HEK293 (cell line): Measurements from ENCODE around the gene LCNL1.

Experiments used
- CTCF ChIA-PET: fragments of 350-600 bp; formaldehyde crosslinking; extraction: SDS; loops from one replicate; lab custom pipeline; 2021; ENCODE audit warnings: antibody characterized with exemption; lab: Yijun Ruan, JAX
- POLR2A ChIA-PET: fragments of 300-600 bp; formaldehyde crosslinking; extraction: SDS; loops from one replicate; lab custom pipeline; 2020; ENCODE audit warnings: antibody characterized with exemption, inconsistent platforms; lab: Yijun Ruan, JAX
- H3K27ac ChIP-seq: fragments of 200-500 bp; sonication (Bioruptor generic); 2 replicates; pipeline ENCODE4 v1.5.1; 2014; ENCODE audit warnings: low read depth, low read length, control low read depth, inconsistent platforms; ENCODE audit errors: extremely low read depth
- H3K36me3 ChIP-seq, 2 experiments: fragments of 200-500 bp in 1 of 2; sonication (Bioruptor generic) in 1 of 2; 1 replicate in 1 of 2; 2 replicates in 1 of 2; pipeline ENCODE4 v1.5.1; 2014 to 2017; ENCODE audit warnings: inconsistent platforms in 2 of 2, low read length in 2 of 2; ENCODE audit not compliant: control insufficient read depth in 2 of 2, insufficient read depth in 1 of 2
- H3K4me1 ChIP-seq: fragments of 200-500 bp; sonication (Bioruptor generic); 2 replicates; pipeline ENCODE4 v1.5.1; 2014; ENCODE audit warnings: mild to moderate bottlenecking, low read length, inconsistent platforms; ENCODE audit not compliant: control insufficient read depth, insufficient read depth
- H3K4me3 ChIP-seq: 2 replicates; pipeline ENCODE4 v1.5.1; 2011; ENCODE audit warnings: low read depth, mild to moderate bottlenecking, control low read depth, low read length, moderate library complexity
- H3K9me3 ChIP-seq: fragments of 200-500 bp; sonication (Bioruptor generic); 2 replicates; pipeline ENCODE4 v1.5.1; 2014; ENCODE audit warnings: low read depth, low read length, inconsistent platforms; ENCODE audit not compliant: control insufficient read depth, insufficient read depth
- BCL11A ChIP-seq: fragments of 450-650 bp; formaldehyde crosslinking; IDR thresholded peaks from 2 replicates; pipeline ENCODE4 v1.5.1; 2016; ENCODE audit warnings: low read depth, missing biosample characterization, missing genetic modification characterization
- BCL11B ChIP-seq: fragments of 450-650 bp; formaldehyde crosslinking; IDR thresholded peaks from 2 replicates; pipeline ENCODE4 v1.5.1; 2016; ENCODE audit warnings: low read depth, missing biosample characterization, missing genetic modification characterization
- EGR2 ChIP-seq: fragments of 450-650 bp; formaldehyde crosslinking; IDR thresholded peaks from 2 replicates; pipeline ENCODE4 v1.5.1; 2016; ENCODE audit warnings: low read depth, missing biosample characterization, missing genetic modification characterization
- GLIS1 ChIP-seq: fragments of 450-650 bp; formaldehyde crosslinking; IDR thresholded peaks from 2 replicates; pipeline ENCODE4 v1.5.1; 2016; ENCODE audit warnings: missing biosample characterization, missing genetic modification characterization
- GLIS2 ChIP-seq: fragments of 450-650 bp; formaldehyde crosslinking; IDR thresholded peaks from 2 replicates; pipeline ENCODE4 v1.5.1; 2016; ENCODE audit warnings: missing biosample characterization, missing genetic modification characterization
- RBAK ChIP-seq: fragments of 450-650 bp; formaldehyde crosslinking; IDR thresholded peaks from 2 replicates; pipeline ENCODE4 v1.5.1; 2016; ENCODE audit warnings: missing biosample characterization, missing genetic modification characterization
- SCRT2 ChIP-seq: fragments of 450-650 bp; formaldehyde crosslinking; IDR thresholded peaks from 2 replicates; pipeline ENCODE4 v1.5.1; 2016; ENCODE audit warnings: missing biosample characterization, missing genetic modification characterization
- ZBTB8A ChIP-seq: fragments of 450-650 bp; formaldehyde crosslinking; IDR thresholded peaks from 2 replicates; pipeline ENCODE4 v1.5.1; 2016; ENCODE audit warnings: missing biosample characterization, missing genetic modification characterization
- ZFHX2 ChIP-seq: fragments of 450-650 bp; formaldehyde crosslinking; conservative IDR thresholded peaks from 2 replicates; pipeline ENCODE4 v1.5.1; 2016; ENCODE audit warnings: missing biosample characterization, missing genetic modification characterization
- ZIC2 ChIP-seq: fragments of 450-650 bp; formaldehyde crosslinking; IDR thresholded peaks from 2 replicates; pipeline ENCODE4 v1.5.1; 2016; ENCODE audit warnings: missing biosample characterization, missing genetic modification characterization
- ZNF121 ChIP-seq: fragments of 450-650 bp; formaldehyde crosslinking; IDR thresholded peaks from 2 replicates; pipeline ENCODE4 v1.5.1; 2016; ENCODE audit warnings: missing biosample characterization, missing genetic modification characterization
- ZNF140 ChIP-seq: fragments of 450-650 bp; formaldehyde crosslinking; IDR thresholded peaks from 2 replicates; pipeline ENCODE4 v1.5.1; 2016; ENCODE audit warnings: missing biosample characterization, missing genetic modification characterization
- ZNF302 ChIP-seq: fragments of 450-650 bp; formaldehyde crosslinking; IDR thresholded peaks from 2 replicates; pipeline ENCODE4 v1.5.1; 2016; ENCODE audit warnings: missing biosample characterization, missing genetic modification characterization, low read depth
- ZNF366 ChIP-seq: fragments of 450-650 bp; formaldehyde crosslinking; conservative IDR thresholded peaks from 2 replicates; pipeline ENCODE4 v1.5.1; 2016; ENCODE audit warnings: missing biosample characterization, missing genetic modification characterization
- ZNF391 ChIP-seq: fragments of 450-650 bp; formaldehyde crosslinking; IDR thresholded peaks from 2 replicates; pipeline ENCODE4 v1.5.1; 2016; ENCODE audit warnings: low read depth, missing biosample characterization, missing genetic modification characterization, borderline replicate concordance
- ZNF510 ChIP-seq: fragments of 450-650 bp; formaldehyde crosslinking; IDR thresholded peaks from 2 replicates; pipeline ENCODE4 v1.5.1; 2018; ENCODE audit warnings: mild to moderate bottlenecking, missing genetic modification characterization, missing biosample characterization; ENCODE audit not compliant: insufficient replicate concordance
- ZNF521 ChIP-seq: fragments of 450-650 bp; formaldehyde crosslinking; IDR thresholded peaks from 2 replicates; pipeline ENCODE4 v1.5.1; 2017; ENCODE audit warnings: missing biosample characterization, mild to moderate bottlenecking, missing genetic modification characterization
- ZNF561 ChIP-seq: fragments of 450-650 bp; IDR thresholded peaks from 2 replicates; pipeline ENCODE4 v1.5.1; 2018; ENCODE audit warnings: missing biosample characterization, missing genetic modification characterization, borderline replicate concordance
- ZNF777 ChIP-seq: fragments of 450-650 bp; formaldehyde crosslinking; IDR thresholded peaks from 2 replicates; pipeline ENCODE4 v1.5.1; 2017; ENCODE audit warnings: missing biosample characterization, missing genetic modification characterization, borderline replicate concordance
- ZNF785 ChIP-seq: fragments of 450-650 bp; formaldehyde crosslinking; IDR thresholded peaks from 2 replicates; pipeline ENCODE4 v1.5.1; 2016; ENCODE audit warnings: missing biosample characterization, missing genetic modification characterization
- TF ChIP-seq, protein P1 (sequence below): fragments of 450-650 bp; formaldehyde crosslinking; IDR thresholded peaks from 2 replicates; pipeline ENCODE4 v1.5.1; 2016; ENCODE audit warnings: missing biosample characterization, missing genetic modification characterization
- TF ChIP-seq, protein P2 (sequence below): fragments of 450-650 bp; formaldehyde crosslinking; IDR thresholded peaks from 2 replicates; pipeline ENCODE4 v1.5.1; 2016; ENCODE audit warnings: missing biosample characterization, missing genetic modification characterization
- TF ChIP-seq, protein P3 (sequence below): fragments of 450-650 bp; formaldehyde crosslinking; IDR thresholded peaks from 2 replicates; pipeline ENCODE4 v1.5.1; 2017; ENCODE audit warnings: missing biosample characterization, mild to moderate bottlenecking, missing genetic modification characterization, moderate library complexity

Gene LCNL1

DNA sequence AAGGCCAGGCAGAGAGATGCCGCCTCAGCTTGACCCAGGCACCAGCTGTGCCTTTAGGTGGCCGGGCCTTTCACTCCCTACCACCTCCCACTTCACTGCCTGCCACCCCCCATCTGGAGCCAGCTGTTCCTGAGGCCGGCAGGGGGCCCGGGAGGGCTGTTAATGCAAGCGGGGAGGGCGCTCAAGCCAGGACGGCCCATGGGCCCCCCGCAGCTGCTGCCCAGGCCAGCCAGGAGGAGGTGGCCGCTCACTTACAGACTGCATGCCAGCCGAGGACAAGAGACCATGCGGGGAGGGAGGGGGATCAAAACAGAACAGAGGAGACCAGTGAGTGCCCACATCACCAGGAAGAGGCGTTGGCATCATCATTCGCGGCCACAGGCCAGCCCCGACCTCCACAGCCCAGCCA, 40.8 kb downstream of the LCNL1 start:
- H3K4me3 ChIP-seq = no peak overlapping the region
- H3K27ac ChIP-seq = no peak overlapping the region
- peaks cover 0 to 13% of the 10 kb centered on the region in 2 experiments; a peak in 1 of 3 replicates for H3K36me3 ChIP-seq
- peaks cover 2% of the 10 kb centered on the region; the same call in 1 of the 2 replicates for H3K4me1 ChIP-seq
- TF ChIP-seq ZNF521 (tag by site-specific recombination) (no peak), ZIC2 (tag by site-specific recombination) (peak; percentile 90), GLIS1 (peak; percentile 72)
- CTCF ChIA-PET = interaction anchor here (0.6 to 3.7 kb wide), 2 partner anchors 9 to 12 kb away, joined by 3 to 19 read pairs; no protein-coding TSS in a partner anchor
- no peaks in the 10 kb centered on the region for H3K9me3 ChIP-seq
- POLR2A ChIA-PET = interaction anchor here (1.1 kb wide), 1 partner anchor 184 kb away, joined by 3 read pairs; no protein-coding TSS in a partner anchor

DNA sequence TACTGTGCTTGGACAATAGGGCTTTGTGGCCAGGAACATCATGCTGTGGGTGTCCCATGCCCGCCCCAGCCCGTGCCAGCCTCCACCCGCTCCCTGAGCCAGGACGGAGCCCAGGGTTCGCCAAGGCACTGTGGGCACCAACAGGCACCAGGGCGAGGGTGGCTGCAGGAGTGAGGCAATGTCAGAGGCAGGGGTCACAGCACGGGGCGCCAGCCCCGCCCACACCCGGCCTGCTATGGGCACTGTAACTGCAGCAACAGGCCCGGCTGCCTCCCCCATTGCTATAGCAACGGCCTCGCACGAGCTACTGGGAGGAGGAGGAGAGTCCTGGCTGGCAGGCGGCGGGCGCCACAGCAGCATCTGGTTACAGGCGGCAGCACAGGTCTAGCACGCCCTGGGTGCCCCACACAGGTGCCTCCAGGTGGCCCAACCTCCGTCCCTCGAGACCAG, 42.7 kb downstream of the LCNL1 start:
- ChIA-PET POLR2A (interaction anchor here (1.0 to 1.9 kb wide), 3 partner anchors 9 to 61 kb away, joined by 4 to 6 read pairs (median 4); partner anchors contain the start of gene PAXX), CTCF (interaction anchor here (0.9 to 5.8 kb wide), 6 partner anchors 10 to 81 kb away, joined by 3 to 86 read pairs (median 13); partner anchors contain the start of genes FBXW5 and SAPCD2)
- H3K27ac ChIP-seq = no peak overlapping the region
- no peaks in the 10 kb centered on the region for H3K9me3 ChIP-seq
- no peak overlapping the region for H3K4me3 ChIP-seq
- peaks cover 0 to 8% of the 10 kb centered on the region in 2 experiments; a peak in 1 of 3 replicates for H3K36me3 ChIP-seq
- no peak for TF ChIP-seq ZNF777 (tag by site-specific recombination)
- TF ChIP-seq, protein P1, sequence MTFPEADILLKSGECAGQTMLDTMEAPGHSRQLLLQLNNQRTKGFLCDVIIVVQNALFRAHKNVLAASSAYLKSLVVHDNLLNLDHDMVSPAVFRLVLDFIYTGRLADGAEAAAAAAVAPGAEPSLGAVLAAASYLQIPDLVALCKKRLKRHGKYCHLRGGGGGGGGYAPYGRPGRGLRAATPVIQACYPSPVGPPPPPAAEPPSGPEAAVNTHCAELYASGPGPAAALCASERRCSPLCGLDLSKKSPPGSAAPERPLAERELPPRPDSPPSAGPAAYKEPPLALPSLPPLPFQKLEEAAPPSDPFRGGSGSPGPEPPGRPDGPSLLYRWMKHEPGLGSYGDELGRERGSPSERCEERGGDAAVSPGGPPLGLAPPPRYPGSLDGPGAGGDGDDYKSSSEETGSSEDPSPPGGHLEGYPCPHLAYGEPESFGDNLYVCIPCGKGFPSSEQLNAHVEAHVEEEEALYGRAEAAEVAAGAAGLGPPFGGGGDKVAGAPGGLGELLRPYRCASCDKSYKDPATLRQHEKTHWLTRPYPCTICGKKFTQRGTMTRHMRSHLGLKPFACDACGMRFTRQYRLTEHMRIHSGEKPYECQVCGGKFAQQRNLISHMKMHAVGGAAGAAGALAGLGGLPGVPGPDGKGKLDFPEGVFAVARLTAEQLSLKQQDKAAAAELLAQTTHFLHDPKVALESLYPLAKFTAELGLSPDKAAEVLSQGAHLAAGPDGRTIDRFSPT (tag by site-specific recombination) = peak; percentile 77; the same call in 1 of the 2 replicates
- TF ChIP-seq SCRT2 (tag by site-specific recombination) = peak; percentile 71
- TF ChIP-seq ZFHX2 (tag by site-specific recombination) = peak; percentile 54
- TF ChIP-seq ZNF521 (tag by site-specific recombination) = no peak
- TF ChIP-seq BCL11A (tag by site-specific recombination) = no peak
- no peak for TF ChIP-seq ZNF561
- no peak for TF ChIP-seq ZNF121 (tag by site-specific recombination)
- TF ChIP-seq EGR2 (tag by site-specific recombination) = 0 out of 2 replicates have a peak, but pooled peaks have one; percentile 15
- H3K4me1 ChIP-seq = peaks cover 2% of the 10 kb centered on the region; the same call in 1 of the 2 replicates

DNA sequence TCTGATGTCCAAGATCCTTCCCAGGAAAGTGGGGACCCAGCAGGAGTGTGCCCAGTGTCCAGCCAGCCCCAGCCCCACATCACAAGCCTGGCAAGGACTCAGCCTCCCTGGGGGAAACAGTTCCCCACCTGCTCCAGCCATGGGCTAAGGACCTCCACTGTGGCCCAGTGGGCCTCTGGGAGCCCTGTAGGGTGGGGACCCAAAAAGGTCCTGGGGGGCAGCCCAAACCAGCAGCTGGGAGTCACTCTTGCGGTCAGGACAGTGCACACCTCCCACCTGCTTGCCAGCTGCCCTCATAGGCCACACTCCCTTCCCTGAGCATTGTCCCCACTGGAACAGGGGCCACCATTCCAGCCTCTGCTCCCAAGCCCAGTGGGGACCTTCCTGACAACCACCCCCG, 43.6 kb downstream of the LCNL1 start:
- Histone ChIP-seq H3K4me1 (peaks cover 2% of the 10 kb centered on the region; the same call in 1 of the 2 replicates), H3K9me3 (no peaks in the 10 kb centered on the region), H3K4me3 (no peak overlapping the region), H3K27ac (no peak overlapping the region), H3K36me3 (peaks cover 0 to 4% of the 10 kb centered on the region in 2 experiments; a peak in 1 of 3 replicates)
- TF ChIP-seq ZNF366 (tag by site-specific recombination) (no peak), ZNF510 (tag by site-specific recombination) (no peak), ZNF391 (tag by site-specific recombination) (no peak), RBAK (no peak), ZNF785 (no peak), ZBTB8A (peak; percentile 50), ZNF302 (no peak), ZNF140 (tag by site-specific recombination) (no peak), GLIS2 (0 out of 2 replicates have a peak, but pooled peaks have one; percentile 58), BCL11B (tag by site-specific recombination) (peak; percentile 58; the same call in 1 of the 2 replicates)
- TF ChIP-seq, protein P2, sequence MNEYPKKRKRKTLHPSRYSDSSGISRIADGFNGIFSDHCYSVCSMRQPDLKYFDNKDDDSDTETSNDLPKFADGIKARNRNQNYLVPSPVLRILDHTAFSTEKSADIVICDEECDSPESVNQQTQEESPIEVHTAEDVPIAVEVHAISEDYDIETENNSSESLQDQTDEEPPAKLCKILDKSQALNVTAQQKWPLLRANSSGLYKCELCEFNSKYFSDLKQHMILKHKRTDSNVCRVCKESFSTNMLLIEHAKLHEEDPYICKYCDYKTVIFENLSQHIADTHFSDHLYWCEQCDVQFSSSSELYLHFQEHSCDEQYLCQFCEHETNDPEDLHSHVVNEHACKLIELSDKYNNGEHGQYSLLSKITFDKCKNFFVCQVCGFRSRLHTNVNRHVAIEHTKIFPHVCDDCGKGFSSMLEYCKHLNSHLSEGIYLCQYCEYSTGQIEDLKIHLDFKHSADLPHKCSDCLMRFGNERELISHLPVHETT (tag by site-specific recombination) = no peak
- TF ChIP-seq, protein P3, sequence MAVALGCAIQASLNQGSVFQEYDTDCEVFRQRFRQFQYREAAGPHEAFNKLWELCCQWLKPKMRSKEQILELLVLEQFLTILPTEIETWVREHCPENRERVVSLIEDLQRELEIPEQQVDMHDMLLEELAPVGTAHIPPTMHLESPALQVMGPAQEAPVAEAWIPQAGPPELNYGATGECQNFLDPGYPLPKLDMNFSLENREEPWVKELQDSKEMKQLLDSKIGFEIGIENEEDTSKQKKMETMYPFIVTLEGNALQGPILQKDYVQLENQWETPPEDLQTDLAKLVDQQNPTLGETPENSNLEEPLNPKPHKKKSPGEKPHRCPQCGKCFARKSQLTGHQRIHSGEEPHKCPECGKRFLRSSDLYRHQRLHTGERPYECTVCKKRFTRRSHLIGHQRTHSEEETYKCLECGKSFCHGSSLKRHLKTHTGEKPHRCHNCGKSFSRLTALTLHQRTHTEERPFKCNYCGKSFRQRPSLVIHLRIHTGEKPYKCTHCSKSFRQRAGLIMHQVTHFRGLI (tag by site-specific recombination) = no peak
- CTCF ChIA-PET = interaction anchor here (0.7 to 5.8 kb wide), 12 partner anchors 8 to 239 kb away, joined by 3 to 86 read pairs (median 6); partner anchors contain the start of genes FBXW5, SAPCD2 and TMEM141
- POLR2A ChIA-PET = interaction anchor here (0.5 to 1.9 kb wide), 4 partner anchors 9 to 204 kb away, joined by 3 to 6 read pairs (median 4); partner anchors contain the start of gene PAXX
